Activated naive CD8-positive, alpha-beta T cell (primary cell): ENCODE measurements around the gene E2F1.
"Not testable (repeated sequence)": the region's sequence is repeated elsewhere in the genome, so short reads cannot be mapped to it uniquely, and the experiment has no call there.

Source experiments
- H3K27ac Mint-ChIP-seq: one replicate; pipeline ENCODE4 v1.8.0; 2021; ENCODE audit warnings: mixed read lengths
- H3K27me3 Mint-ChIP-seq: one replicate; pipeline ENCODE4 v1.8.0; 2021; ENCODE audit warnings: mixed read lengths
- H3K36me3 Mint-ChIP-seq: one replicate; pipeline ENCODE4 v1.8.0; 2021; ENCODE audit warnings: mixed read lengths
- H3K4me1 Mint-ChIP-seq: one replicate; pipeline ENCODE4 v1.8.0; 2021; ENCODE audit warnings: low read depth, mixed read lengths
- H3K4me3 Mint-ChIP-seq: one replicate; pipeline ENCODE4 v1.8.0; 2021; ENCODE audit warnings: mild to moderate bottlenecking, mixed read lengths
- H3K9me3 Mint-ChIP-seq: one replicate; pipeline ENCODE4 v1.8.0; 2021; ENCODE audit warnings: low read depth, mixed read lengths

E2F1 gene

DNA sequence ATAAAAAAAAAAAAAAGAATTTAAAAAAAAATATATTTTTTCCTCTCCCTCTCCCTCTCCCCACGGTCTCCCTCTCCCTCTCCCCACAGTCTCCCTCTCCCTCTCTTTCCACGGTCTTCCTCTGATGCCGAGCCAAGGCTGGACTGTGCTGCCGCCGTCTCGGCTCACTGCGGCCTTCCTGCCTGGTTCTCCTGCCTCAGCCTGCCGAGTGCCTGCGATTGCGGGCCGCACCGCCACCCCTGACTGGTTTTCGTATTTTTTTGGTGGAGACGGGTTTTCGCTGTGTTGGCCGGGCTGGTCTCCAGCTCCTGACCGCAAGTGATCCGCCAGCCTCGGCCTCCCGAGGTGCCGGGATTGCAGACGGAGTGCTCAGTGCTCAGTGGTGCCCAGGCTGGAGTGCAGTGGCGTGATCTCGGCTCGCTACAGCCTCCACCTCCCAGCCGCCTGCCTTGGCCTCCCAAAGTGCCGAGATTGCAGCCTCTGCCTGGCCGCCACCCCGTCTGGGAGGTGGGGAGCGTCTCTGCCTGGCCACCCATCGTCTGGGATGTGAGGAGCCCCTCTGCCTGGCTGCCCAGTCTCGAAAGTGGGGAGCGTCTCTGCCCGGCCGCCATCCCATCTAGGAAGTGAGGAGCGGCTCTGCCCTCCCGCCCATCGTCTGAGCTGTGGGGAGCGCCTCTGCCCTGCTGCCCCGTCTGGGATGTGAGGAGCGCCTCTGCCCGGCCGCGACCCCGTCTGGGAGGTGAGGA lies 14.7 kb upstream of the E2F1 start:
- H3K4me1 Mint-ChIP-seq, H3K4me3 Mint-ChIP-seq, H3K27ac Mint-ChIP-seq, H3K36me3 Mint-ChIP-seq, H3K27me3 Mint-ChIP-seq, H3K9me3 Mint-ChIP-seq: not testable (repeated sequence)

- not testable (repeated sequence) for H3K36me3 Mint-ChIP-seq, H3K27me3 Mint-ChIP-seq, H3K4me3 Mint-ChIP-seq, H3K27ac Mint-ChIP-seq, H3K4me1 Mint-ChIP-seq, H3K9me3 Mint-ChIP-seq
Observed at GRCh38 chr20:33698966-33699365, 12.8 kb upstream of the E2F1 start.

DNA sequence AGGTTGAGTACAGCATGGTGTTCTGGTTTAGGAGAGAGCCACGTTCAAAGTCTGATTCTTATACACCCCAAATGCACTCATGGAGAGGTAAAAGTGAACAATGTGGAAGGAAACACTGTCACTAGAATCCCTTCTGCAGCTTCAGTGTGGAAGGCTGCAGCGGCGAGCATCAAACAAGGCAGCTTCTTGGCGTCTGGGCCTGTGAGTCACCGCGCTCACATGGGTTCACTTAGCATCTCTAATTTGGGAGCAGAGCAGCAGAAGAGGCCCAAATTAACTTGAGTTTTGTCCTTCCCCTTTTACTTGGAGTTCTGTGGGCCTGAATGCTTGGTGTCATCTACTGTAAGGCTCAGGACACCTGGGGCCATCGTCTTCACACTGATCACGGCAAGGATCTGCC lies 10.9 kb upstream of the E2F1 start:
- Mint-ChIP-seq H3K27me3 (no peaks in the 10 kb centered on the region), H3K4me1 (no peaks in the 10 kb centered on the region), H3K4me3 (no peak overlapping the region), H3K36me3 (no peaks in the 10 kb centered on the region), H3K27ac (no peak overlapping the region), H3K9me3 (no peaks in the 10 kb centered on the region)

- Mint-ChIP-seq H3K27me3 (no peaks in the 10 kb centered on the region), H3K4me1 (no peaks in the 10 kb centered on the region), H3K9me3 (no peaks in the 10 kb centered on the region), H3K27ac (no peak overlapping the region), H3K36me3 (no peaks in the 10 kb centered on the region), H3K4me3 (no peak overlapping the region)
Observed at GRCh38 chr20:33696448-33696847, 10.3 kb upstream of the E2F1 start.

- no peaks in the 10 kb centered on the region for H3K27me3 Mint-ChIP-seq
- no peak overlapping the region for H3K27ac Mint-ChIP-seq
- H3K4me1 Mint-ChIP-seq = peaks cover 9% of the 10 kb centered on the region
- H3K9me3 Mint-ChIP-seq = no peaks in the 10 kb centered on the region
- no peaks in the 10 kb centered on the region for H3K36me3 Mint-ChIP-seq
- H3K4me3 Mint-ChIP-seq = no peak overlapping the region
Observed at GRCh38 chr20:33694639-33695012, 8.4 kb upstream of the E2F1 start.

DNA sequence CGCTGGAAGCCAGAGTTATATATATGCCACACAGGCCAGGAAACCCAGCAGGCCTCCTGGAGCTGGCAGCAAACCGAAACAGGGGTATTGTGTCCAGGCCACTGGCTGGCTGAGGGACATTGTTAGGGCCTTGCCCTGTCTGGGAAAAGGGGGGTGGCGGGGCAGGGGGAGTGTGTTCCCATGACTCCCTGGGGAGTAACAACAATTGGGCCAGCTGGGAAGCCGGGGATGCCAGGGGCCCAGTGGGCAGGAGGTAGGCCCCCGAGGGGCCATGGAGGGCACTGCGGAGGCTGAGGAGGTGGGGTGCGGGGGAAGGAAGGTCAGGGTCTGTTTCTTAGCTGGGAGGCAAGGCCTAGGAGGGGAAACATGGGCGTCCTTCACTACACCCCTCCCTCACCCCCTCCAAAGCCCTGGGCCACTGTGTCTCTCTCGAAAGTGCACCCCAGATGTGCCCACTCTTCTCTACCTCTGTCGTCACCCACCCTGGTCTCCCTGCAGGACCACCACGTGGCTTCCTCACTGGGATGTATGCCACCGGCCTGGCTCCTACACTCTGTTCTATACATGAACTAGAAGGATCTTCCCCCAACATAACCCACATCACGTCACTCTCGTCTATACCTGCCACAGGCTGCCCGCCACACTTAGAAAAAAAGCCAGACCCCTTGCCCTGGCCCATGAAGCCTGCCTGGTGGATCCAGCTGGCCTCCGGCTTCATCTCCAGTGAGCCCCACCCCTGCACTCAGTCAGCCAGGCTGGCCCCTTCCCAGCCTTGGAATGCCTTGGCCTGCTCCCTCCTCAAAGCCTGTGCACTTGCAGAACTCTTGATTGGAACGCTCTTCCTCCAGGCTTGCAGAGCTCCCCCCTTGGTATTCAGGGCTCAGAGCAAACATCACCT lies 7.8 kb upstream of the E2F1 start:
- Mint-ChIP-seq H3K4me3 (no peak overlapping the region), H3K9me3 (no peaks in the 10 kb centered on the region), H3K36me3 (no peaks in the 10 kb centered on the region), H3K27ac (no peak overlapping the region), H3K27me3 (no peaks in the 10 kb centered on the region), H3K4me1 (peaks cover 15% of the 10 kb centered on the region)

GRCh38 chr20:33693289-33693688 lies 7.1 kb upstream of the E2F1 start:
- Mint-ChIP-seq H3K27ac (no peak overlapping the region), H3K27me3 (no peaks in the 10 kb centered on the region), H3K4me3 (no peak overlapping the region), H3K36me3 (no peaks in the 10 kb centered on the region), H3K9me3 (no peaks in the 10 kb centered on the region), H3K4me1 (peaks cover 22% of the 10 kb centered on the region)

DNA sequence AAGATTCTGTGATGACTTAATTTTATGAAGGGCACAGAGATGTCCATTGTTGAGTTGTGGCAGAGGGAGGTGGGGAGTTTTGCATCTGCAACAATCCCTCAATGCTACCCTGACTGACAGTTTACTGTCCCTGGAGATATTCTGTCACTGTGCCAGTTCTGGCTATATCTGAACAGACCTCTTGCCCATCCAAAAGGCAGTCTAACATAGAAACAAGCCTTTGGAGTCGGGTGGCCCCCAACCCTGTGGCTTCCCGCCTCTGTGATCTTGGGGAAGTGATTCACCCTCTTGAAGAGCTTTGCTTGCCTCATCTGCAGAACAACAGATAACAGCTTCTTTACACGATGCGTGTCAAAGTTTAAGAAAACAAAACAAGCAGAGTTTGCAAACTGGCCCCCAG lies 3.8 kb upstream of the E2F1 start:
- Mint-ChIP-seq H3K36me3 (no peaks in the 10 kb centered on the region), H3K27ac (peak overlapping the region; percentile 87), H3K4me1 (peaks cover 45% of the 10 kb centered on the region)

DNA sequence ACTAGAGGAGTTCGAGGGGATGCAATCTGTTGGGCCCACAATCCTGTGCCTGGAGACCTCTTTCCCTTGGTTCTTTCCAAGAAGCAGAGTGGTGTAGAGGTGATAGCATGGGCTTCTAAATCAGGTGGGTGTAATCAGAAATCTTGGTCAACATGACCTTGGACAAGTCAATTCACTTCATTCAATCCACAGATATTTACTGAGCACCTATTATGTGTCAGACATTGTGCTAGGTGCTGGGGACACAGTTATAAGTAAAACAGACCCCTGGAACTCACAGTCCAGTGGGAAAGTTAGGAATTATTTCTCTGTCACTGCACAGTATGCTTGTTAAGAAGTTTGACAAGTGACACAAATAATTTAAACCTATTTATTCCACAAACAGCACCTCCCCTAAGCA lies 3.3 kb upstream of the E2F1 start:
- peaks cover 49% of the 10 kb centered on the region for H3K4me1 Mint-ChIP-seq
- H3K27me3 Mint-ChIP-seq = no peaks in the 10 kb centered on the region
- no peaks in the 10 kb centered on the region for H3K9me3 Mint-ChIP-seq
- H3K36me3 Mint-ChIP-seq = no peaks in the 10 kb centered on the region
- H3K27ac Mint-ChIP-seq = peak overlapping the region; percentile 87
- H3K4me3 Mint-ChIP-seq = peak overlapping the region; percentile 69

More for the DNA sequence above, 3.8 kb upstream of the E2F1 start:
- peak overlapping the region; percentile 69 for H3K4me3 Mint-ChIP-seq
- no peaks in the 10 kb centered on the region for H3K27me3 Mint-ChIP-seq
- no peaks in the 10 kb centered on the region for H3K9me3 Mint-ChIP-seq

DNA sequence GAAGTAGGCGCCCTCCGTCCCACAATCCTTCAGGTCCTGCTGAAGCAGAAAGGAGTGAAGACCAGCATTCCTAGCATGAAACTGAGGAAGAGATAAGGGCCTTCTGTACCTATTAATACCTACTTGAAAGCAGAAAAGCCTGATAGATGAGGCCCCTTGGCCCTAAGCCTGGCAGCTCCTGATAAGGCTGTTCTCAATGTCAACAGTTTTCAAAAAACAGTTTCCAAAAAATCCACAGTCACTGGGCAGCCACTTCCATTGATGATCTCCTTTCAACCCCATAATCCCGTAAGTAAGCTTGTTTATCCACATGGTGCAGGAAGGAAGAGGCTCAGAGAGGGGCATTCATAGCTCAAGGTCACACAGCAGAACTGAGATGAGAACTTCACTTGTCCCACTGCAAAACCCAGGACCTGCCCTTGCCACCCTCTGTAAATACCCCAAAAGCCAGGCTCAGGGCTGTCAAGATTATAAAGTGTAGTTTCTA lies 2.8 kb upstream of the E2F1 start:
- H3K36me3 Mint-ChIP-seq = no peaks in the 10 kb centered on the region
- no peaks in the 10 kb centered on the region for H3K9me3 Mint-ChIP-seq
- H3K4me3 Mint-ChIP-seq = no peak overlapping the region
- H3K4me1 Mint-ChIP-seq = peaks cover 49% of the 10 kb centered on the region
- no peaks in the 10 kb centered on the region for H3K27me3 Mint-ChIP-seq
- H3K27ac Mint-ChIP-seq = peak overlapping the region; percentile 56

DNA sequence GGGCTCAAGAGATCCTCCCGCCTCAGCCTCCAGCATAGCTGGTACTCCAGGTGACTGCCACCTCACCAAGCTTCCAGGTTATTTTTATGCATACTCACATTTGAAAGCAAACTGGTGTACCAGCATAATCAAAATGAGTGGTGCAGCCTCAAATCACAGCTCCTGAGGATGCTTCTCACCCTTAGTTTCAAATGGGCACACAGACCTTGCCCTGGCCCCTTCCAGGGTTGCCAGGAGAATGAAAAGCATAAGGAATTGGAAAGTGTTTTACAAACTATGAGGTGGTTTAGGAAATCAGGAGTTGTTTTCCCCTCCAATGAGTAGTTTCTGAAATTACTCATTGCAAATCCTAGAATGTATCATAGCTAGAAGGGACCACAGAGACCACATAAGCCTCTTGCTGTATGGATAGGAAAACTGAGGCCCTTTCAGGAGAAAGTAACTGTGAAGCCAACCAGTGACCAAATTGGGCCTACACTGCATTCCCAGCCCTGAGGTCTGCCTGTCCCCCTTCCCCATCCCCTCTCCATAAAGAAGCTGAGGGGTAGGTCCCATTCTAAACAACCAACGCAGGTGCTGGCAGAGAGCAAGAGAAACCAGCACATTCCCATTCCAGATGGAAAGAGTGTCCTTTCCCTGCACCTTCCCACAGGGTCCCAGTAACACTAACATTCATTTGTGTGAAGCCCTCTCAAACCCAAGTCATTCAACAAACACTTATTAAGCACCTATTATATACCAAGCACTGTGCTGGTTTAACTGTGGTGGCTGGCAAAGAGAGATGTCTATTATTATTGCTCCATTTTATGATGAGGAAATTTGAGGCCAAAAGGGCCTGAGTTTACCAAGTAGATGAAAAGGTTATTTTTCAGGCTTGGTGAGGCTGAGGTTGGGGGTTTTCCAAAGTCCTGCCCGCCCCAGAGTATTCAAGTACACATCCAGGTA lies 2.1 kb upstream of the E2F1 start:
- Mint-ChIP-seq H3K36me3 (no peaks in the 10 kb centered on the region), H3K4me3 (peak overlapping the region; percentile 46), H3K27me3 (no peaks in the 10 kb centered on the region), H3K9me3 (no peaks in the 10 kb centered on the region), H3K27ac (peak overlapping the region; percentile 2), H3K4me1 (peaks cover 49% of the 10 kb centered on the region)

DNA sequence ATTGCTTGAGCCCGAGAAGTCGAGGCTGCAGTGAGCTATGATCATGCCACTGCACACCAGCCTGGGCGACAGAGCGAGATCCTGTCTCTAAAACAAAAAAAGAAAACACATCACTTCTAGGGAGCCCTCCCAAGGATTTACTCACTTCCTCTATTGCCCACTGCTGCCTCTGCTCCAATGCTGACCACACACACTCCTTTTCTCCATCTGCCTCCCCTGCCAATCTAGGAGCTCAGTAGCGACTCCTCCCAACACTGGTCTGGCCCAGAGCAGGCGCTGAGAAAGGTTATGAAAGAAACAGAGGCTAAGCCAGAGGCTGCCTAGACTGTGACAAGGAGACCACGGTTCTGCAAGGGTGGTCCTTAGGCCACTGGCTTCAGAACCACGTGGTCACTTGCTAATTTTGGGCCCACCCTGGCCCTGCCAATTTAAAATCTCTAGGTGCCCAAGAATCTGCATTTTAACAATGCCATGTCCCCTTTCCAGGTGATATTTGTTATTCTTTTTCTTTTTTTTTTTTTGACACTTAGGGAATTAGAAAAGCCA lies 1.3 kb upstream of the E2F1 start:
- Mint-ChIP-seq H3K27ac (peak overlapping the region; percentile 87), H3K9me3 (no peaks in the 10 kb centered on the region), H3K4me1 (peaks cover 49% of the 10 kb centered on the region), H3K4me3 (no peak overlapping the region), H3K27me3 (no peaks in the 10 kb centered on the region), H3K36me3 (no peaks in the 10 kb centered on the region)

DNA sequence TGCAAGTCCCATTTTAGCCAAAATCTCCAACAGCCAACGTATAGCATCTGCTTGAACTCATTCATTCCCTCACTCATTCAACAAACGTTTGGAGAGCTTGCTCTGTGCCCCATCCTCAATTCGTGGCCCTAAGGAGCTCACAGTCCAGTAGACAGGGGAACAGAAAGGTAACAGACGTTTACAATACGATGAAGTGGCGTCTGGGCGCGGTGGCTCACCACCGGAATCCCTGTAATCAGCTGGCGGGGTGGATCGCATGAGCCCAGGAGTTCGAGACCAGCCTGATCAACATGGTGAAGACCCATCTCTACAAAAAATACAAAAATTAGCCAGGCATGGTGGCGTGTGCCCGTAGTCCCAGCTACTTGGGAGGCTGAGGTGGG lies 790 bp upstream of the E2F1 start:
- no peaks in the 10 kb centered on the region for H3K27me3 Mint-ChIP-seq
- H3K9me3 Mint-ChIP-seq = no peaks in the 10 kb centered on the region
- H3K4me3 Mint-ChIP-seq = peak overlapping the region; percentile 82
- H3K4me1 Mint-ChIP-seq = peaks cover 50% of the 10 kb centered on the region
- no peaks in the 10 kb centered on the region for H3K36me3 Mint-ChIP-seq
- H3K27ac Mint-ChIP-seq = peak overlapping the region; percentile 87

DNA sequence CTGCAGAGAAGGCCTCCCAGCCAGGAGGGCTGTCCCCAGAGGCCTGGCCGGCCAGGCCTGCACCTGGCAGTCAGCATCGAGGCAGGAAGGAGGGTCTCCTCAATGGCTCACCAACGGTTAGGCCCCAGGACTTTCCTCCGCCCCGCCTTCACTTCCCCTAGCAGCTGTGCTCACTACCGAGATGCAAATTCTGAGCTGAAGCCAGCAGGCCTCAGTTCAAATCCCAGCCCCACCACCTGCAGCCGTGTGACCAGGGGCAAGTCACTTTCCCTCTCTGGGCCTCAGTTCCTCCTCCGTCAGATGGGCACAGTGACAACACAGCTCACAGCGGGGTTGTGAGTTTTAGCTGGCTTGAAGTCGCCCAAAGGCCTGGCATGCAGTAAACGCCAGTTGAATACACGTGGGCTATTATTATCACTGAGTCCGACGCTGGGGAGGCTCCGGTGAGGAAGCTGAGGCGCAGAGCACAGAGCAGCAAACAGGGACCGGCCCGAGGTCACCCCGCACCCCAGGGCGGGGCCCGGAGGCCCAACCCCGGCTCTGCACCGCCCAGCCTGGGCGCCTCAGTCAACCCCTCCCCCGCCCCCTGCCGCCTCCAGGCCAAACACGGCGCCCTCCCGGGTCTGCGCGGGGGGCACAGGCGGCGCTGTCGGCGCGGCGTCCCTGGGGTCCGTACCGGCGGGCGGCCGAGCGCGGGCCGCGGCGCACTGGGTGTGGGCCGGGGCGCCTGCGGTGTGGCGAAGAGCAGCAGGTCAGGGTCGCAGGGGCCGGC lies 671 bp downstream of the E2F1 start:
- Mint-ChIP-seq H3K9me3 (no peaks in the 10 kb centered on the region), H3K27me3 (no peaks in the 10 kb centered on the region), H3K36me3 (no peaks in the 10 kb centered on the region), H3K4me1 (peaks cover 54% of the 10 kb centered on the region), H3K27ac (peak overlapping the region; percentile 87), H3K4me3 (peak overlapping the region; percentile 89)
